Gastroesophageal sphincter (tissue), 4 donors: ENCODE measurements around the gene FHAD1. TPM values are rescaled to one million over a fixed set of nuclear protein-coding genes. Genes with fewer than 3 reads are reported as not detected.

ENCODE experiments used
- ATAC-seq: fragments of 150-250 bp; one replicate; pipeline ENCODE4 v1.9.1; 2016; ENCODE audit warnings: mild to moderate bottlenecking, moderate library complexity
- H3K27ac ChIP-seq, 4 donors: fragments of 200-600 bp; sonication (generic) in 3 of 4; 1 replicate in 3 of 4; 2 replicates in 1 of 4; pipeline ENCODE4 v1.5.1; 2016 to 2019
- H3K27me3 ChIP-seq: fragments of 200-600 bp; sonication (generic); one replicate; pipeline ENCODE4 v1.5.1; 2019
- H3K36me3 ChIP-seq, 2 donors: fragments of 200-600 bp; sonication (generic); one replicate each; pipeline ENCODE4 v1.5.1; 2019; ENCODE audit warnings: control low read depth in 1 of 2
- H3K4me1 ChIP-seq, 3 donors: fragments of 200-600 bp; sonication (generic); 1 replicate in 2 of 3; 2 replicates in 1 of 3; pipeline ENCODE4 v1.5.1; 2016 to 2019; ENCODE audit warnings: control low read depth in 2 of 3
- H3K4me3 ChIP-seq, 2 donors: fragments of 200-600 bp; sonication (generic); one replicate each; pipeline ENCODE4 v1.5.1; 2019; ENCODE audit warnings: mild to moderate bottlenecking in 1 of 2, moderate library complexity in 1 of 2
- H3K9me3 ChIP-seq, 3 donors: fragments of 200-600 bp; sonication (generic); one replicate each; pipeline ENCODE4 v1.5.1; 2017 to 2019; ENCODE audit warnings: control low read depth in 2 of 3
- EP300 ChIP-seq: sonication (generic); formaldehyde crosslinking; IDR thresholded peaks from one replicate; pipeline ENCODE4 v1.6.1; 2017; ENCODE audit warnings: antibody characterized with exemption, mild to moderate bottlenecking
- POLR2A ChIP-seq, 2 donors: fragments of 450-650 bp; IDR thresholded peaks; one replicate each; pipeline ENCODE4 v1.6.1; 2017; ENCODE audit warnings: antibody characterized with exemption in 2 of 2, mild to moderate bottlenecking in 2 of 2, moderate library complexity in 1 of 2
- POLR2AphosphoS5 ChIP-seq: sonication (generic); formaldehyde crosslinking; IDR thresholded peaks from one replicate; pipeline ENCODE4 v1.6.1; 2017; ENCODE audit warnings: antibody characterized with exemption
- WGBS, 2 donors: methylation state at CpG; one replicate each; pipeline ENCODE4 v1.1.5; 2018; ENCODE audit warnings: low coverage in 1 of 2; 5-methylcytosine and 5-hydroxymethylcytosine counted together
- total RNA-seq, 4 donors: library from RNA; depleted of rRNA; stranded (reverse); fragments of >200 nt; gene quantifications; one replicate each; pipeline ENCODE4 v1.1.0, GENCODE V29; 2016
- TF ChIP-seq, protein P1 (sequence below), 4 experiments: fragments of 200-600 bp in 2 of 4; fragments of 450-650 bp in 2 of 4; sonication (generic) in 1 of 4; IDR thresholded peaks; one replicate each; pipeline ENCODE4 v1.5.1; 2017 to 2019; ENCODE audit warnings: antibody characterized with exemption in 4 of 4, mild to moderate bottlenecking in 2 of 4, moderate library complexity in 2 of 4

FHAD1 gene
- total RNA-seq, 4 donors from 2014 or later: 1.1 TPM; not detected in 3

DNA sequence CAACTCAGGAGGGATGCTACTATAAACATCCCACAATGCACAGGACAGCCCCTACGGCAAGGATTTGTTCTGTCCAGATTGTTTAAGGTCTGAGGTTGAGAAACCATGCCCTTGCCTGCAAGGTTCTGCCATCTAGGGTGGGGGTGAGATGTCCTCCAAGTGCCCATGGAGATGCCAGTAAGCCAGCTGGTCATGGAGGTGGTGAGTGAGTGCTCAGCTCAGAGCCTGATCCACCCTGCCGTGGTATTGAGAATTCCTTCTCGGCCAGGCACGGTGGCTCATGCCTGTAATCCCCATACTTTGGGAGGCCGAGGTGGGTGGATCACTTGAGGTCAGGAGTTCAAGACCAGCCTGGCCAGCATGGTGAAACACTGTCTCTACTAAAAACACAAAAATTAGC lies 178.0 kb downstream of the FHAD1 start:
- Histone ChIP-seq H3K4me1 (peaks cover 0 to 40% (median 5%) of the 10 kb centered on the region in 3 donors), H3K4me3 (no peak overlapping the region), H3K36me3 (peaks cover 0 to 38% of the 10 kb centered on the region in 2 donors), H3K27me3 (no peaks in the 10 kb centered on the region), H3K27ac (no peak overlapping the region), H3K9me3 (no peaks in the 10 kb centered on the region)
- no peak for ATAC-seq
- TF ChIP-seq POLR2AphosphoS5 (no peak), EP300 (no peak), POLR2A (IDR thresholded peaks at IDR 0.05) (no peak)
- TF ChIP-seq, protein P1, sequence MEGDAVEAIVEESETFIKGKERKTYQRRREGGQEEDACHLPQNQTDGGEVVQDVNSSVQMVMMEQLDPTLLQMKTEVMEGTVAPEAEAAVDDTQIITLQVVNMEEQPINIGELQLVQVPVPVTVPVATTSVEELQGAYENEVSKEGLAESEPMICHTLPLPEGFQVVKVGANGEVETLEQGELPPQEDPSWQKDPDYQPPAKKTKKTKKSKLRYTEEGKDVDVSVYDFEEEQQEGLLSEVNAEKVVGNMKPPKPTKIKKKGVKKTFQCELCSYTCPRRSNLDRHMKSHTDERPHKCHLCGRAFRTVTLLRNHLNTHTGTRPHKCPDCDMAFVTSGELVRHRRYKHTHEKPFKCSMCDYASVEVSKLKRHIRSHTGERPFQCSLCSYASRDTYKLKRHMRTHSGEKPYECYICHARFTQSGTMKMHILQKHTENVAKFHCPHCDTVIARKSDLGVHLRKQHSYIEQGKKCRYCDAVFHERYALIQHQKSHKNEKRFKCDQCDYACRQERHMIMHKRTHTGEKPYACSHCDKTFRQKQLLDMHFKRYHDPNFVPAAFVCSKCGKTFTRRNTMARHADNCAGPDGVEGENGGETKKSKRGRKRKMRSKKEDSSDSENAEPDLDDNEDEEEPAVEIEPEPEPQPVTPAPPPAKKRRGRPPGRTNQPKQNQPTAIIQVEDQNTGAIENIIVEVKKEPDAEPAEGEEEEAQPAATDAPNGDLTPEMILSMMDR (IDR thresholded peaks at IDR 0.05): no peak
- no CpG with 5 or more reads among the region's 5 CpGs for WGBS, 2 donors

DNA sequence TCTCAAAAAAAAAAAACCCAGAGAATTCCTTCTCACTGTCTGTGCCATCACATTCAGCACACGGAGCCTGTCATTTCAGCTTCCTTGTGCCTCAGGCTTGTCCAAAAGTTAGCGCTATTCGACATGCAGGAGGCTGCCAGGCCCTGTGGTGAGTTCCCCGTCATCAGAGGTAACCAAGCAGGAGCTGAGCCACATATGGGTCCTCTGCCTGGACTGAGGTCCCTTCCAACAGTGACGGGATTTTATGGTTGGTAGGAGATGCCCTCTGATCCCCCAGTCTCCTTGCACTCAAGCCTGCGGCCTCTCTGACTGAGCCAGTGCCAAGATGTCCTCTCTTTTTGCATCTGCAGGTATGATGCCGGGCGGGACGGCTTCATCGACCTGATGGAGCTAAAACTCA lies 178.5 kb downstream of the FHAD1 start:
- 100% methylated on average over 3 of the region's 10 CpGs; no CpG with 5 or more reads in 1 of the 2 donors for WGBS, 2 donors
- TF ChIP-seq EP300: no peak
- TF ChIP-seq, protein P1 (IDR thresholded peaks at IDR 0.05): no peak
- no peak for TF ChIP-seq POLR2A (IDR thresholded peaks at IDR 0.05)
- TF ChIP-seq POLR2AphosphoS5: no peak
- no peak for ATAC-seq
- no peak overlapping the region for H3K27ac ChIP-seq
- H3K36me3 ChIP-seq: peaks cover 0 to 40% of the 10 kb centered on the region in 2 donors
- H3K9me3 ChIP-seq: no peaks in the 10 kb centered on the region
- no peaks in the 10 kb centered on the region for H3K27me3 ChIP-seq
- H3K4me3 ChIP-seq: no peak overlapping the region
- peaks cover 0 to 36% (median 5%) of the 10 kb centered on the region in 3 donors for H3K4me1 ChIP-seq

DNA sequence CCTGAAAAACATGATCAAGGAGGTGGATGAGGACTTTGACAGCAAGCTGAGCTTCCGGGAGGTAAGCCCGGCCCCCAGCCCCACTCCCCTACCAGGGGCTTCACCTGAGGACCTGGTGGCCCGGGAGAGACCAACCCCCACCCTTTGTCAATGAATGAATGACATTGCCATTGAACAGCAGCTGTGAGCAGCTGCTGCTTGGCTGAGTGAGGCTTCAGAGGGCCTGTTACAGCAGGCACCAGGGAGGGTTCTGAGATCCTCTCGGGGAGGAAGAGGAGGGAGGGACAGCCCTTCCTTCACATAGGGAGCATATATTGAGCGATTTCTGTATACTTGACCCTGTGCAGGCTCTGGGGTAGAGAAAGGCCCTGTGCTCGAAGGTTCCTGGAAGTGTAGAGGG lies 178.9 kb downstream of the FHAD1 start:
- Histone ChIP-seq H3K27ac (peak overlapping the region in 1 of 4 donors; percentile 53), H3K4me3 (no peak overlapping the region), H3K9me3 (no peaks in the 10 kb centered on the region), H3K36me3 (peaks cover 0 to 44% of the 10 kb centered on the region in 2 donors), H3K27me3 (no peaks in the 10 kb centered on the region), H3K4me1 (peaks cover 0 to 32% (median 5%) of the 10 kb centered on the region in 3 donors)
- TF ChIP-seq EP300 (no peak), POLR2AphosphoS5 (no peak), POLR2A (IDR thresholded peaks at IDR 0.05) (no peak)
- TF ChIP-seq, protein P1 (IDR thresholded peaks at IDR 0.05): no peak
- ATAC-seq: no peak
- 83% methylated on average over 1 of the region's 6 CpGs; no CpG with 5 or more reads in 1 of the 2 donors for WGBS, 2 donors

DNA sequence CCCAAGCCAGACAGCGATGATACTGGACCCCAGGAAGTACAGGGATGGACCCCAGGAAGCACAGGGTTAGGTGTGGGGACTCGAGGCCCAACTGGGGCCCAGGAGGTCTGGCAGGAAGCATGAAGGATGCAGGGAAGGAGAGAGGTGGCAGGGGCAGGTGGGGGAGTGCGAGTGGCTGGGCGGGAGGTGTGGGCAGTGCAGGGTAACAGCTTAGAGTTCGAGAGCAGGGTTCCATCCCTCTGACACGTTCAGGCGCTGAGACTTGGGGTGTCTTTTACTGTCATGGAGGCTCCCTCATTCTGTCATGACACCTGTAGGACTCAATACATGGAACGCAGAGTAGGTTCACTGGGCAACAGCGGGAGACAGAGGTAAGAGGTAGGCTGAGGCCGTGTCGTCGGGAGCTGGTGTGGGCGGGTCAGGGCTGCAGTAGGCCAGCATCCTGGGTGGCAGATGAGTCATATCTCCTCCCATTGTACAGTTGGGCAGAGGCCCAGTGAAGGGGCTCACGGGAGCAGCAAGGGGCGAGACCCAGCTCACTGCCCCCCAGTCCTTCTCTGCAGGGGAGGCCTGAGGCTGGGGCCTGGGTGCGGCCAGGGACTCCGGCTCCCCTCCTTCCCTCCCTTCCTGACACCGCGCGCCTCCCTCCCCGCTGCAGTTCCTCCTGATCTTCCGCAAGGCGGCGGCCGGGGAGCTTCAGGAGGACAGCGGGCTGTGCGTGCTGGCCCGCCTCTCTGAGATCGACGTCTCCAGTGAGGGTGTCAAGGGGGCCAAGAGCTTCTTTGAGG lies 179.7 kb downstream of the FHAD1 start:
- Histone ChIP-seq H3K27me3 (no peaks in the 10 kb centered on the region), H3K4me1 (peaks cover 0 to 25% (median 5%) of the 10 kb centered on the region in 3 donors), H3K4me3 (peak overlapping the region in 1 of 2 donors; percentile 34), H3K27ac (peak overlapping the region in 3 of 4 donors; percentile 53 to 78 (median 61)), H3K36me3 (peaks cover 0 to 45% of the 10 kb centered on the region in 2 donors), H3K9me3 (no peaks in the 10 kb centered on the region)
- peak; percentile 70 for ATAC-seq
- WGBS, 2 donors: 70 to 80% methylated on average over 1 to 17 of the region's 30 CpGs
- no peak for TF ChIP-seq POLR2A (IDR thresholded peaks at IDR 0.05)
- peak; percentile 3 for TF ChIP-seq POLR2AphosphoS5
- TF ChIP-seq EP300: no peak
- TF ChIP-seq, protein P1 (IDR thresholded peaks at IDR 0.05): peak in 3 of 4 experiments; percentile 61 to 72 (median 67)
